ENCODE data around the gene ATP6V1E1.
A peak's percentile ranks its signal among the peaks of the same experiment; 100 is the strongest.

Gene ATP6V1E1

GRCh38 chr22:17629641-17630040 lies 1.1 kb upstream of the ATP6V1E1 start:
- H3K4me3 ChIP-seq, result peak overlapping the region; percentile 89 to 98 (median 96); a peak in 15 of 20 replicates
- peaks cover 23 to 46% (median 28%) of the 10 kb centered on the region in 10 experiments for H3K4me1 ChIP-seq
- no peak for TF ChIP-seq Cebpa-rat (IDR thresholded peaks at IDR 0.05)
- H3K9ac ChIP-seq, result peak overlapping the region in 4 of 11 experiments; percentile 93 to 98 (median 94); a peak in 6 of 22 replicates
- no peaks in the 10 kb centered on the region for H3K9me3 ChIP-seq (replicated peaks in 1 of 11)
- peak overlapping the region; percentile 73 to 97 (median 85) for H3K4me2 ChIP-seq
- peaks cover 0 to 31% (median 20%) of the 10 kb centered on the region in 11 experiments; a peak in 18 of 22 replicates for H4K20me1 ChIP-seq
- no peaks in the 10 kb centered on the region for H3K27me3 ChIP-seq
- peak overlapping the region in 4 of 11 experiments; percentile 93 to 96 (median 94); a peak in 6 of 22 replicates for H3K27ac ChIP-seq
- H3K36me3 ChIP-seq, result peaks cover 7 to 24% (median 15%) of the 10 kb centered on the region in 11 experiments; a peak in 21 of 22 replicates

DNA sequence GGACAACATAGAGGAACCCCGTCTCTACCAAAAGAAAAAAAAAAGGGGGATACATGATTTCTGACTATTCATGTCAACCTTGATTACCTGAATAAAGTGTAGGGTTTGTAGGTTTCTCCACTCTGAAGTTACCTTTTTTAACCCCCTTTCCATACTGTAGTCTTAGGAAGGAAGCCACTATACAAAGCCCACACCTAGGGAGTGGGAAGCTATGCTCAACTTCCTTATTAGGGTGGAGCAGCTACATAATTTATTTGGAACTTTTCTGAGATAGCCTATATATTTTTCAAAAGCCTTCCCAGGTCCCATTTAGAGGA lies 582 bp upstream of the ATP6V1E1 start:
- Histone ChIP-seq H3K9me3 (replicated peaks in 1 of 11) (no peaks in the 10 kb centered on the region), H3K27me3 (no peaks in the 10 kb centered on the region), H3K4me1 (peaks cover 23 to 51% (median 28%) of the 10 kb centered on the region in 10 experiments), H3K9ac (peak overlapping the region; percentile 84 to 98 (median 94)), H3K4me3 (peak overlapping the region; percentile 89 to 98 (median 96)), H3K4me2 (peak overlapping the region; percentile 73 to 97 (median 85)), H4K20me1 (peaks cover 5 to 36% (median 25%) of the 10 kb centered on the region in 11 experiments; a peak in 20 of 22 replicates), H3K36me3 (peaks cover 12 to 29% (median 20%) of the 10 kb centered on the region in 11 experiments), H3K27ac (peak overlapping the region; percentile 81 to 96 (median 90))
- TF ChIP-seq Cebpa-rat (IDR thresholded peaks at IDR 0.05), result no peak

GRCh38 chr22:17627961-17628405 lies 566 bp downstream of the ATP6V1E1 start:
- H4K20me1 ChIP-seq, result peaks cover 12 to 47% (median 33%) of the 10 kb centered on the region in 11 experiments; a peak in 20 of 22 replicates
- H3K36me3 ChIP-seq, result peaks cover 22 to 41% (median 31%) of the 10 kb centered on the region in 11 experiments
- H3K4me2 ChIP-seq, result peak overlapping the region; percentile 91 to 99 (median 96)
- H3K27me3 ChIP-seq, result no peaks in the 10 kb centered on the region
- peak overlapping the region; percentile 84 to 98 (median 94) for H3K9ac ChIP-seq
- H3K9me3 ChIP-seq (replicated peaks in 1 of 11), result no peaks in the 10 kb centered on the region
- peaks cover 23 to 51% (median 28%) of the 10 kb centered on the region in 10 experiments for H3K4me1 ChIP-seq
- peak overlapping the region; percentile 89 to 98 (median 96) for H3K4me3 ChIP-seq
- TF ChIP-seq Cebpa-rat (IDR thresholded peaks at IDR 0.05), result no peak
- H3K27ac ChIP-seq, result peak overlapping the region; percentile 81 to 96 (median 90)

- Histone ChIP-seq H3K4me3 (no peak overlapping the region), H3K27ac (no peak overlapping the region), H3K36me3 (peaks cover 81 to 98% (median 94%) of the 10 kb centered on the region in 11 experiments), H3K27me3 (no peaks in the 10 kb centered on the region), H3K9ac (no peak overlapping the region), H3K9me3 (replicated peaks in 1 of 11) (no peaks in the 10 kb centered on the region), H4K20me1 (peaks cover 0 to 94% (median 2%) of the 10 kb centered on the region in 11 experiments; a peak in 10 of 22 replicates), H3K4me2 (no peak overlapping the region), H3K4me1 (no peaks in the 10 kb centered on the region)
- no peak for TF ChIP-seq Cebpa-rat (IDR thresholded peaks at IDR 0.05)
Observed at GRCh38 chr22:17613280-17613679, 15.3 kb downstream of the ATP6V1E1 start.

GRCh38 chr22:17612057-17612456 lies 16.5 kb downstream of the ATP6V1E1 start:
- TF ChIP-seq Cebpa-rat (IDR thresholded peaks at IDR 0.05), result no peak
- no peak overlapping the region for H3K27ac ChIP-seq
- no peak overlapping the region for H3K4me3 ChIP-seq
- H3K9ac ChIP-seq, result no peak overlapping the region
- H3K27me3 ChIP-seq, result no peaks in the 10 kb centered on the region
- no peaks in the 10 kb centered on the region for H3K9me3 ChIP-seq (replicated peaks in 1 of 11)
- H3K36me3 ChIP-seq, result peaks cover 79 to 98% (median 94%) of the 10 kb centered on the region in 11 experiments
- no peak overlapping the region for H3K4me2 ChIP-seq
- peaks cover 0 to 94% (median 10%) of the 10 kb centered on the region in 11 experiments; a peak in 11 of 22 replicates for H4K20me1 ChIP-seq
- H3K4me1 ChIP-seq, result no peaks in the 10 kb centered on the region

- H3K4me3 ChIP-seq, result no peak overlapping the region
- no peak for TF ChIP-seq Cebpa-rat (IDR thresholded peaks at IDR 0.05)
- no peaks in the 10 kb centered on the region for H3K9me3 ChIP-seq (replicated peaks in 1 of 11)
- H3K9ac ChIP-seq, result no peak overlapping the region
- H3K36me3 ChIP-seq, result peaks cover 64 to 100% (median 94%) of the 10 kb centered on the region in 11 experiments
- no peaks in the 10 kb centered on the region for H3K27me3 ChIP-seq
- H3K4me2 ChIP-seq, result no peak overlapping the region
- H4K20me1 ChIP-seq, result peaks cover 0 to 97% (median 29%) of the 10 kb centered on the region in 11 experiments; a peak in 14 of 22 replicates
- no peak overlapping the region for H3K27ac ChIP-seq
- peaks cover 0 to 12% (median 7%) of the 10 kb centered on the region in 10 experiments; a peak in 6 of 20 replicates for H3K4me1 ChIP-seq
Observed at GRCh38 chr22:17607891-17608521, 20.5 kb downstream of the ATP6V1E1 start.

DNA sequence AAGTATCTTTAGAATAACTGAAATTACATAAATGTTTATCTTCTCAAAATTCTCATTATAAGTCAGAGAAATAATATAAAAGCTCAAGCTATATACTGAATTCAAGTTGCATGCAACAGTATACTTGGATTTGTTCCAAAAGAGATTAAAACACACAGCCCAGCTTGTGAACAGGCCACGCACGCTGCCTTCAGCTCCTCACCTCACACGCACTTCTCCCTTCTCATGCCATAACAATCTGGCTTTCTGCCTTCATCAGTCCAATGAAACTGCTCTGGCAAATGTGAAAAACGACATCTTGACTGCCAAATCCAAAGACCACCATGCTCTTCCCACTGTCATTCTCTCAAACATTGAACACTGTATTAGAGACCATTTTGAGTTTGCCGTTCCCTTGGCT lies 22.1 kb downstream of the ATP6V1E1 start:
- Histone ChIP-seq H3K36me3 (peaks cover 57 to 100% (median 87%) of the 10 kb centered on the region in 11 experiments), H3K4me2 (no peak overlapping the region), H3K4me1 (peaks cover 0 to 12% (median 7%) of the 10 kb centered on the region in 10 experiments; a peak in 6 of 20 replicates), H3K27ac (no peak overlapping the region), H3K27me3 (no peaks in the 10 kb centered on the region), H3K4me3 (no peak overlapping the region), H3K9me3 (replicated peaks in 1 of 11) (no peaks in the 10 kb centered on the region), H3K9ac (no peak overlapping the region), H4K20me1 (peaks cover 0 to 98% (median 38%) of the 10 kb centered on the region in 11 experiments; a peak in 14 of 22 replicates)
- TF ChIP-seq Cebpa-rat (IDR thresholded peaks at IDR 0.05), result no peak

- H4K20me1 ChIP-seq, result peaks cover 0 to 91% (median 38%) of the 10 kb centered on the region in 11 experiments; a peak in 14 of 22 replicates
- H3K27ac ChIP-seq, result peak overlapping the region in 1 of 11 experiments; percentile 43; a peak in 1 of 22 replicates
- H3K9ac ChIP-seq, result no peak overlapping the region
- H3K4me1 ChIP-seq, result peaks cover 0 to 12% (median 7%) of the 10 kb centered on the region in 10 experiments; a peak in 6 of 20 replicates
- no peaks in the 10 kb centered on the region for H3K27me3 ChIP-seq
- TF ChIP-seq Cebpa-rat (IDR thresholded peaks at IDR 0.05), result no peak
- H3K36me3 ChIP-seq, result peaks cover 61 to 100% (median 87%) of the 10 kb centered on the region in 11 experiments
- H3K9me3 ChIP-seq (replicated peaks in 1 of 11), result peaks cover 0 to 1% (median 0%) of the 10 kb centered on the region in 11 experiments; a peak in 1 of 22 replicates
- H3K4me3 ChIP-seq, result no peak overlapping the region
- H3K4me2 ChIP-seq, result no peak overlapping the region
Observed at GRCh38 chr22:17603668-17604067, 24.9 kb downstream of the ATP6V1E1 start.

- Histone ChIP-seq H3K9ac (no peak overlapping the region), H4K20me1 (peaks cover 0 to 87% (median 24%) of the 10 kb centered on the region in 11 experiments; a peak in 13 of 22 replicates), H3K36me3 (peaks cover 68 to 100% (median 87%) of the 10 kb centered on the region in 11 experiments), H3K27ac (peak overlapping the region in 2 of 11 experiments; percentile 14 to 21; a peak in 1 of 22 replicates), H3K4me2 (no peak overlapping the region), H3K4me3 (no peak overlapping the region), H3K27me3 (no peaks in the 10 kb centered on the region), H3K9me3 (replicated peaks in 1 of 11) (peaks cover 0 to 26% (median 20%) of the 10 kb centered on the region in 11 experiments; a peak in 19 of 22 replicates), H3K4me1 (peaks cover 0 to 16% (median 11%) of the 10 kb centered on the region in 10 experiments; a peak in 16 of 20 replicates)
- no peak for TF ChIP-seq Cebpa-rat (IDR thresholded peaks at IDR 0.05)
Observed at GRCh38 chr22:17601031-17601430, 27.5 kb downstream of the ATP6V1E1 start.
